K562 (cell line): Measurements from ENCODE around the gene COL23A1. TPM values are rescaled to one million over a fixed set of nuclear protein-coding genes. Genes with fewer than 3 reads are reported as not detected.

ENCODE experiments used
- ATAC-seq: fragments of 200-7000 bp; cut with Tn5 transposase; 3 replicates; pipeline ENCODE4 v1.9.1; 2020; ENCODE audit warnings: moderate library complexity
- BruUV-seq: library from RNA; stranded (reverse); fragments of 400-500 nt; replicated peaks from 2 replicates; lab custom pipeline; 2021; lab: Mats Ljungman, UMichigan
- CTCF ChIA-PET: fragments of 300-600 bp; formaldehyde crosslinking; extraction: SDS; loops from one replicate; lab custom pipeline; 2021; ENCODE audit warnings: low intra/inter-chr PET ratio; lab: Yijun Ruan, JAX
- POLR2A ChIA-PET: fragments of 300-600, 350-650 bp; sonication (Branson Sonifier 250); formaldehyde crosslinking; extraction: SDS; loops from one replicate; lab custom pipeline; 2021; ENCODE audit warnings: antibody characterized with exemption, inconsistent platforms; lab: Yijun Ruan, JAX
- DNase-seq, 4 experiments: peaks; one replicate each; pipeline versions ENCODE4 v3.0.0 to v3.0.0-alpha.2; 2011 to 2018; ENCODE audit warnings: low spot score in 3 of 4, mixed read lengths in 3 of 4; ENCODE audit errors: extremely low read depth in 1 of 4
- FAIRE-seq: peaks from 2 replicates; lab custom pipeline; 2011; peaks lifted over from hg19 to GRCh38; lab: Jason Lieb, UNC
- H2AFZ ChIP-seq: 2 replicates; pipeline ENCODE4 v1.6.0; 2011; ENCODE audit warnings: low read depth, low read length, control low read depth, inconsistent platforms
- H3K27ac ChIP-seq: fragments of 200-600 bp; 3 replicates; pipeline ENCODE4 v1.8.0; 2011; ENCODE audit warnings: low read depth, mild to moderate bottlenecking, control low read depth, inconsistent platforms, low read length, moderate library complexity, mixed read lengths; ENCODE audit errors: extremely low read depth
- H3K27me3 ChIP-seq, 2 experiments: fragments of 300-600 bp in 1 of 2; 2 replicates in 1 of 2; 3 replicates in 1 of 2; pipeline versions ENCODE4 v1.6.0 to v1.8.0; 2011; ENCODE audit warnings: inconsistent platforms in 2 of 2, low read length in 2 of 2, mild to moderate bottlenecking in 1 of 2, mixed read lengths in 1 of 2, moderate library complexity in 1 of 2; ENCODE audit not compliant: control insufficient read depth in 2 of 2, insufficient read depth in 2 of 2
- H3K36me3 ChIP-seq: fragments of 300-600 bp; 3 replicates; pipeline ENCODE4 v1.8.0; 2011; ENCODE audit warnings: mild to moderate bottlenecking, low read length, inconsistent platforms; ENCODE audit not compliant: control insufficient read depth, insufficient read depth
- H3K4me1 ChIP-seq, 2 experiments: fragments of 200-600 bp in 1 of 2; replicated peaks in 1 of 2; 2 replicates in 1 of 2; 3 replicates in 1 of 2; pipeline versions ENCODE4 v1.5.1 to v1.8.0; 2011; ENCODE audit warnings: inconsistent platforms in 2 of 2, low read length in 2 of 2, mild to moderate bottlenecking in 1 of 2, mixed read lengths in 1 of 2, moderate library complexity in 1 of 2; ENCODE audit not compliant: control insufficient read depth in 2 of 2, insufficient read depth in 2 of 2
- H3K4me2 ChIP-seq: 2 replicates; pipeline ENCODE4 v1.6.1; 2011; ENCODE audit warnings: low read length, control low read depth, inconsistent platforms, mixed read lengths; ENCODE audit not compliant: insufficient read depth
- H3K4me3 ChIP-seq: fragments of 200-600 bp; sonication (generic), shearing (Covaris generic); 2 replicates; pipeline ENCODE4 v1.5.1; 2016; ENCODE audit warnings: control low read depth, inconsistent platforms
- H3K79me2 ChIP-seq: fragments of 200-600 bp; 3 replicates; pipeline ENCODE4 v1.8.0; 2011; ENCODE audit warnings: low read length, inconsistent platforms; ENCODE audit not compliant: control insufficient read depth, insufficient read depth
- H3K9ac ChIP-seq, 2 experiments: 2 replicates each; pipeline versions ENCODE4 v1.6.0 to v1.6.1; 2011; ENCODE audit warnings: low read depth in 2 of 2, low read length in 2 of 2, control low read depth in 1 of 2, inconsistent platforms in 1 of 2, mild to moderate bottlenecking in 1 of 2, mixed read lengths in 1 of 2; ENCODE audit not compliant: insufficient read depth in 1 of 2
- H3K9me1 ChIP-seq: one replicate; pipeline ENCODE4 v1.6.0; 2011; ENCODE audit warnings: inconsistent platforms, mild to moderate bottlenecking, low read length, moderate library complexity; ENCODE audit not compliant: control insufficient read depth, insufficient read depth
- H3K9me3 ChIP-seq: replicated peaks from 2 replicates; pipeline ENCODE4 v1.5.1; 2011; ENCODE audit warnings: low read depth, low read length, inconsistent platforms; ENCODE audit not compliant: control insufficient read depth, insufficient read depth
- H4K20me1 ChIP-seq: replicated peaks from 2 replicates; pipeline ENCODE4 v1.6.1; 2011; ENCODE audit warnings: low read length, inconsistent platforms, mixed read lengths; ENCODE audit not compliant: control insufficient read depth, insufficient read depth
- AFF4 ChIP-seq: sonication (generic); formaldehyde crosslinking; IDR thresholded peaks from 2 replicates; pipeline ENCODE4 v1.8.0; 2023; ENCODE audit warnings: mild to moderate bottlenecking, missing genetic modification reagents
- LEF1 ChIP-seq: fragments of 450-650 bp; IDR thresholded peaks from 2 replicates; pipeline ENCODE4 v1.6.1; 2016; ENCODE audit warnings: mild to moderate bottlenecking
- MEF2D ChIP-seq: conservative IDR thresholded peaks from 2 replicates; pipeline ENCODE4 v1.6.1; 2016; ENCODE audit warnings: low read depth, missing genetic modification characterization, missing compliant biosample characterization
- NKRF ChIP-seq: fragments of 450-650 bp; IDR thresholded peaks from 2 replicates; pipeline ENCODE4 v1.6.1; 2016; ENCODE audit warnings: borderline replicate concordance
- SMARCB1 ChIP-seq: IDR thresholded peaks from 2 replicates; pipeline ENCODE4 v1.6.1; 2011; ENCODE audit warnings: improper control_type of control experiment, low read depth; ENCODE audit not compliant: insufficient read length
- ZNF175 ChIP-seq: fragments of 200-800 bp; sonication (Bioruptor generic); IDR thresholded peaks from 2 replicates; pipeline ENCODE4 v1.6.1; 2016; ENCODE audit warnings: low read depth, mild to moderate bottlenecking, missing genetic modification characterization, missing compliant biosample characterization
- ZNF778 ChIP-seq: fragments of 450-650 bp; formaldehyde crosslinking; IDR thresholded peaks from 2 replicates; pipeline ENCODE4 v1.4.0; 2020; ENCODE audit warnings: mild to moderate bottlenecking, moderate library complexity
- ZNF79 ChIP-seq: fragments of 250-450 bp; sonication (Bioruptor Pico); IDR thresholded peaks from 2 replicates; pipeline ENCODE4 v1.4.0; 2020; ENCODE audit warnings: low read depth, mild to moderate bottlenecking, moderate library complexity
- WGBS: fragments of 100-300 bp; shearing (Covaris generic); methylation state at CpG from one replicate; pipeline ENCODE4 v1.1.6; 2016; ENCODE audit warnings: low coverage, mixed read lengths; ENCODE audit not compliant: insufficient coverage; ENCODE audit errors: missing lambda C conversion rate; 5-methylcytosine and 5-hydroxymethylcytosine counted together
- in situ Hi-C: fragments of 300-500 bp; cut with MboI; formaldehyde crosslinking; loops from 4 replicates; pipeline ENCODE4 v1.15.0; 2018; ENCODE audit warnings: inconsistent platforms, mixed read lengths
- intact Hi-C: fragments of 100-400 bp; cut with micrococcal nuclease; formaldehyde crosslinking; loops from 2 replicates; pipeline ENCODE4 v1.14.2; 2022
- polyA plus RNA-seq, 8 experiments: library from polyadenylated mRNA; depleted of rRNA in 4 of 8; stranded (reverse) in 5 of 8; unstranded in 3 of 8; fragments of >200 nt; fragmentation: Nextera tagmentation in 2 of 8; fragmentation: Illumina TruSeq in 1 of 8; extraction: Ambion mirVana in 2 of 8; extraction: Trizol in 1 of 8; gene quantifications; 2 replicates each; pipeline versions ENCODE4 v1.2.1 to v1.2.3, GENCODE V29; 2011 to 2014; ENCODE audit warnings: inconsistent platforms in 1 of 8, missing spikeins in 1 of 8
- total RNA-seq, 7 experiments: library from RNA; depleted of rRNA in 6 of 7; stranded (reverse); fragments of >200 nt in 6 of 7; fragmentation: Illumina TruSeq in 2 of 7; extraction: Trizol in 2 of 7; gene quantifications; 2 replicates each; pipeline versions ENCODE4 v1.2.1 to v1.2.3, GENCODE V29; 2011 to 2021; ENCODE audit warnings: low replicate concordance in 1 of 7

Gene COL23A1
- total and polyA plus RNA-seq, 9 of the 15 experiments (the other 6 are each of a cell fraction or from before 2014, with no cell fraction given): 0.09 TPM; not detected in 8

DNA sequence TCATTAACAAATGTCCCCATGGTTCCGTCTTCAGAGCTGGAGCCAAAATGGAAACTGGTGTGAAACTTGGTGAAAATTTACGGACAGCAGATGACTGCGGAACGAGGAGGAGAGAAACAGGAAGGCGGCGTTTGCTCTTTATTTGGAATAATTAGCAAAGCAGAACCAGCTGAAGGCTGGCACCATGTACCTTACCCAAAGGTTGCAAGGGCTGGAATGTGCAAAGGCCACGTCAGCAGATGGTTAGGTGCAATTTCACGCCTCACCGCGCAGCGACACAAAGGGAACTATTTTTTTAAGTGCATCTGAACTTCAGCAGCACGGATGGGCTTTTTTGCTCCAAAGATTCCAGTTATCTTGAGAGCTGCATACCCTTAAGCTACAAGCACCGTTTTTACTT, 127.4 kb downstream of the COL23A1 start:
- DNase-seq: no peak
- H2AFZ ChIP-seq: no peak overlapping the region
- no peak overlapping the region for H3K9ac ChIP-seq
- peaks cover 0 to 10% of the 10 kb centered on the region in 2 experiments; a peak in 3 of 5 replicates for H3K4me1 ChIP-seq
- H3K79me2 ChIP-seq: no peaks in the 10 kb centered on the region
- TF ChIP-seq ZNF175 (CRISPR knock-in tag) (no peak), SMARCB1 (no peak), AFF4 (CRISPR knock-in tag) (no peak), ZNF778 (CRISPR knock-in tag) (no peak), NKRF (no peak), ZNF79 (CRISPR knock-in tag) (no peak), LEF1 (no peak), MEF2D (tag) (no peak)
- H3K36me3 ChIP-seq: no peaks in the 10 kb centered on the region
- 62% methylated on average over 11 of the region's 13 CpGs for WGBS
- ATAC-seq: no peak
- intact Hi-C loops: no loop called here
- H3K9me3 ChIP-seq: no peaks in the 10 kb centered on the region
- no peak overlapping the region for H3K27ac ChIP-seq
- H4K20me1 ChIP-seq: no peaks in the 10 kb centered on the region
- ChIA-PET CTCF (no interaction called here), POLR2A (interaction anchor here (1.6 to 3.0 kb wide), 2 partner anchors 8 to 10 kb away, joined by 3 to 21 read pairs; no protein-coding TSS in a partner anchor)
- no peaks in the 10 kb centered on the region for H3K9me1 ChIP-seq
- no peak overlapping the region for H3K4me3 ChIP-seq
- in situ Hi-C loops: no loop called here
- no TSS peak for BruUV-seq
- H3K4me2 ChIP-seq: no peak overlapping the region
- peaks cover 0 to 6% of the 10 kb centered on the region in 2 experiments; a peak in 1 of 5 replicates for H3K27me3 ChIP-seq
- no peak for FAIRE-seq
